ENCODE results near the gene TMEM163.

TMEM163 gene

DNA sequence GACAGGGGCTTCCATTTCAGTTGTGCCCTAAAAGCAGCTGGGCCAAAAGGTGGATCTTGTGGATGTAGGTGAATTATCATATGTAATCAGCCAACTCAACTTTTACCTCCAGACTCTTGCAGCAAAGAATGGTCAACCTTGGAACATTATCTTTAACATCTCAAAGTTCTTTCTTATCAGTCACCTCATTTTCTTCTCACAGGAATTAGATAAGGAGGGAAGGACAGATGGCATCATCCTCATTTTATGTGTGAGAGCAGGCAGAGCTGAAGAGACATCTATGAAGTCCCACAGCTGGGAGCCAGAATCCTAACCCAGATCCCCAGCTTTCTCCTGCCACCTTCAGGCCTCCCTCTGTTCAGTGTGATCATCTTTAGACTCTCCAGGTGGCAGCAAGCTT, 282.9 kb downstream of the TMEM163 start:
- no peak for TF ChIP-seq JUND (IDR thresholded peaks at IDR 0.05; ENCODE audit: low read depth)
- no peak for DNase-seq (ENCODE audit: low read depth in 1 of 2, low spot score in 1 of 2)
- in situ Hi-C loops (cut with HindIII; ENCODE audit: low pct_unique_long_range_greater_than_20kb, low sequenced_read_pairs) = no loop called here

DNA sequence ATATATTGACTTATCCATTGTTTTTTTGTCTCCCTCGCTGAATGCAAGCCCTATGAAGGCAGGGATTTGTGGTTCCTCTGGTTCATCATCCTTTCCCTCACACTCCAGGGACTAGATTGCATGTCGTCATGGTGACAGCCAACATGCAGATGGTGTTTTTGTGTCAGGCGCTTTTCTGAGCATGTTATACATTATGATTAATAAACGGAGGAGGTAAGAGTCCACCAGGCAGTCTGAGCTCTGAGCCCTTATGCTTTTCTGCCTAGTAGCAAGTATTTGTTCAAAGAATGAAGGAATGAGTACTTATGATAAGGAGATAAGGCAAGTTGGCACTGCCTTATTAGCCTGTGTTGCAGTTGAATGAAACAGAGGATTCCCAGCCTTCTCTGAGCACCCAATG, 283.3 kb downstream of the TMEM163 start:
- TF ChIP-seq JUND (IDR thresholded peaks at IDR 0.05; ENCODE audit: low read depth) = no peak
- DNase-seq (ENCODE audit: low read depth in 1 of 2, low spot score in 1 of 2) = peak in 1 of 2 experiments; percentile 13
- in situ Hi-C loops (cut with HindIII; ENCODE audit: low pct_unique_long_range_greater_than_20kb, low sequenced_read_pairs) = no loop called here

DNA sequence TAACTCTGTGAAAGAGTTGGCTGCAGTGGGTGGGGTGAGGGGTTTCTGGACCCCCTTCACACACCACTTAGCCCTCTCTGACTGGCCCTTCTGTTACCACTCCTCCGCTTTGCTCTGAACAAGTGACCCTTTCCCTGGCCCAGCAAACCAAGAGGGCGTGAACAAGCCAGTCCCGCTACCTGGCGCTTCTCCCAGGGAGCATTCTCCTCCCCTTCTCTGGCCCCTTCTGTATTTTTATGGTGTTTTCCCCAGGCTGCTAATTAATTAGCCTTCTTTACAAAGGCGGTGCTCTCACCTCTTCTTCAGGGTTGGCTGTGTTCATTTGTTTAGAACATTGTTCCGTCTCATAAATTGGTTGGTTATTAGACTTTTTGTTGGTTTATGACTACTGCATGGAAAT, 284.8 kb downstream of the TMEM163 start:
- no peak for TF ChIP-seq JUND (IDR thresholded peaks at IDR 0.05; ENCODE audit: low read depth)
- no peak for DNase-seq (ENCODE audit: low read depth in 1 of 2, low spot score in 1 of 2)
- in situ Hi-C loops (cut with HindIII; ENCODE audit: low pct_unique_long_range_greater_than_20kb, low sequenced_read_pairs) = no loop called here

DNA sequence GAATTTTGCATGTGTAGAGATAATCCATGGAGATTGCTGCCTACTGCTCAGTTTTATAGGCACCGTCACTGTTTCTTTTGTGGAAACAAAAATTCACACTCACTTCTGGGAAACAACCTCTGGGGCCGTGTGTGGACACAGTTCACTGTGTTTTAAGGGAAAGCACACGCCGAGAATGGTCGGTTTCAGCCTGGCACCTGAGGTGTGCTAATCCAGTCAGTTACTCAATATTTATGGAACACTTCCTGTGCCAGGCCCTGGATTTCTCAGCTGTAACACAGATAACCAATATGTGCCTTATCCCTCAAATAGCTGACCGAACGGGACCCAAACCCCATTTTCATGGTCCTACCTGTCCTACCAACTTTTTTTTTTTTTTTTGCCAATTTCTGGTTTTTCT, 285.3 kb downstream of the TMEM163 start:
- in situ Hi-C loops (cut with HindIII; ENCODE audit: low pct_unique_long_range_greater_than_20kb, low sequenced_read_pairs) = no loop called here
- TF ChIP-seq JUND (IDR thresholded peaks at IDR 0.05; ENCODE audit: low read depth) = no peak
- DNase-seq (ENCODE audit: low read depth in 1 of 2, low spot score in 1 of 2) = no peak

DNA sequence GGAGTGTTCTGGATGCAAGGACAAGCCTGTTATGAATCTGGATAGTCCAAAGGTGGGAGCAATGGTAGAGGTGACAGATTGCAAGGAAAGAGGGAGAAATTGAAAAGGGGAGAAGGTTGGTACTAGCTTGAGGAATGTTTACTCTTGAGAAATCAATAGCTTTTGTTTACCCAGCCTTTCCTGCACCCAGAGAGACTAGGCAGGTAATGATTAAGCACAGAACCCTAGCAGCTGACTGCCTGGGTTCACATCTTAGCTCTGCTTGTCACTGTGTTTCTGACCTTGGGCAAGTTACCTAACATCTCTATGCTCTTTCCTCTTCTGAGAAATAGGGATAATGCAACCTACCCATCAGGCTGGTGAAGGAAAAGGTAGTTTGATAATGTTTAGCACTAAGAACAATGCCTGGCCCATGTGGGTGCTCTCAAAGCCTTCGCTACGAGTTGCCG, 286.3 kb downstream of the TMEM163 start:
- DNase-seq (ENCODE audit: low read depth in 1 of 2, low spot score in 1 of 2) = peak in 1 of 2 experiments; percentile 8
- TF ChIP-seq JUND (IDR thresholded peaks at IDR 0.05; ENCODE audit: low read depth) = no peak
- in situ Hi-C loops (cut with HindIII; ENCODE audit: low pct_unique_long_range_greater_than_20kb, low sequenced_read_pairs) = no loop called here

DNA sequence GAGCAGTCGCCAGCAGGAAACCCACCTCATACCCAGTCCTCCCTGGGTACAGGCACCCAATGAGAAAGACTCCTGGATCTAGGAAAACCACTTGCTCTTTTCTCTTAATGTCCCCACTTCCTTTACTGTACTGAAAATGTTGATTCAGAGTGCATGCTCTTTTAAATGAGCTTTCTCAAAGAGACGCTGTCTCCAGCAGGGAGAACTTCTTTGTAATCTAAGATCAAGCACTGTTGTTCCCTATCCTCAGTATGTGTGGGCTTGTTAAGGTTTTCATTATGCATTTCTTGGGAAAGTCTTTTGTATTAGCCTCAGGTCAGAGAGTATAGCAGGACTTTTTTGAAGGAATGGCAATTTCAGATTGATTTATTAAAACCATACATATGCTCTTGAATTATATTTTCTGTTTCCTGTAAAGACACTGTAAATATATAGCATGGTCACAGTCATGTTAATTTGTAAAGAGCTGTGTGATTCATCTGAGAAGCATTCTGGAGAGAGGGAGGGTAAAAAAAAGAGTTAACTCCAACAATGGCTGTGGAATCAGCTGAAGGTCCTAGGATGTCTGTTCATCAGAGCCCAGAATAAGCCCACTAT, 286.9 kb downstream of the TMEM163 start:
- DNase-seq (ENCODE audit: low read depth in 1 of 2, low spot score in 1 of 2) = no peak
- in situ Hi-C loops (cut with HindIII; ENCODE audit: low pct_unique_long_range_greater_than_20kb, low sequenced_read_pairs) = no loop called here
- TF ChIP-seq JUND (IDR thresholded peaks at IDR 0.05; ENCODE audit: low read depth) = no peak

DNA sequence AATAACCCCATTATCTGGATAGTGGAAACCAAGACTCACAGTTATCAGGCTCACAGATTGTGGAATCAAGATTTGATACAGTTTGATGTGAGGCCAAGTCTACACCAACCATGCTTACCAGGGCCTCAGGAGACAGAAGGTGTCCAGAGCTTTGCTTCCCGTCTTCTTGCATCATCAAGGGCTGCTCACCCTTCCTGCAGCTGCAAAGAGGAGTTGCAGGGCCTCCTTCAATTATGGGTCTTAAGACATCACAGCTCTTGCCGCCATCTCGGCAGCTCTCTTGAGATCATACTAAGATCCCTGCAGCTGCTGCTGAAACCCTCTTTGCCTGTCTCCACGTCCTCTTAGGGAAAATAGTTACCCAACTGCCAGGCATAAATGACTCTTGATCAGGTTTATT, 288.9 kb downstream of the TMEM163 start:
- TF ChIP-seq JUND (IDR thresholded peaks at IDR 0.05; ENCODE audit: low read depth) = no peak
- no peak for DNase-seq (ENCODE audit: low read depth in 1 of 2, low spot score in 1 of 2)
- in situ Hi-C loops (cut with HindIII; ENCODE audit: low pct_unique_long_range_greater_than_20kb, low sequenced_read_pairs) = no loop called here

DNA sequence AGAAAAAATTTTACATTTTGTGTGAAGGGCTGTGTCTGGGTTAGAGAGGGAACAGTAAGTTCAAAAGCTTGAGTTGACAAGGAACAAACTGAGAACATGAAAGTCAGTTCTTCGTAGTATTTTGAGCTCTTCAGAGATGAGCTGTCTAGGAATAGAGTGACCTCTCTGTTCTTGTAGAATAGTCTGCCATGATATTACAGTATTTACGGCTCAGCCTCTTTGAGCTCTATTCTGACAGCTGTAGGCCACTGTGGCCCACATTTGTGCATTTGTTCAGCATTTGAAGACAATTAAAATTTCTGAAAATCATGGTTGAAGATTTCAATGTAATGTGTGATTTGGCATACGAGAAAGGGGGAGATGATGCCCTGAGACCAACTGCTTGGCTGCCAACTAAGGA, 292.1 kb downstream of the TMEM163 start:
- TF ChIP-seq JUND (IDR thresholded peaks at IDR 0.05; ENCODE audit: low read depth) = no peak
- in situ Hi-C loops (cut with HindIII; ENCODE audit: low pct_unique_long_range_greater_than_20kb, low sequenced_read_pairs) = no loop called here
- no peak for DNase-seq (ENCODE audit: low read depth in 1 of 2, low spot score in 1 of 2)

DNA sequence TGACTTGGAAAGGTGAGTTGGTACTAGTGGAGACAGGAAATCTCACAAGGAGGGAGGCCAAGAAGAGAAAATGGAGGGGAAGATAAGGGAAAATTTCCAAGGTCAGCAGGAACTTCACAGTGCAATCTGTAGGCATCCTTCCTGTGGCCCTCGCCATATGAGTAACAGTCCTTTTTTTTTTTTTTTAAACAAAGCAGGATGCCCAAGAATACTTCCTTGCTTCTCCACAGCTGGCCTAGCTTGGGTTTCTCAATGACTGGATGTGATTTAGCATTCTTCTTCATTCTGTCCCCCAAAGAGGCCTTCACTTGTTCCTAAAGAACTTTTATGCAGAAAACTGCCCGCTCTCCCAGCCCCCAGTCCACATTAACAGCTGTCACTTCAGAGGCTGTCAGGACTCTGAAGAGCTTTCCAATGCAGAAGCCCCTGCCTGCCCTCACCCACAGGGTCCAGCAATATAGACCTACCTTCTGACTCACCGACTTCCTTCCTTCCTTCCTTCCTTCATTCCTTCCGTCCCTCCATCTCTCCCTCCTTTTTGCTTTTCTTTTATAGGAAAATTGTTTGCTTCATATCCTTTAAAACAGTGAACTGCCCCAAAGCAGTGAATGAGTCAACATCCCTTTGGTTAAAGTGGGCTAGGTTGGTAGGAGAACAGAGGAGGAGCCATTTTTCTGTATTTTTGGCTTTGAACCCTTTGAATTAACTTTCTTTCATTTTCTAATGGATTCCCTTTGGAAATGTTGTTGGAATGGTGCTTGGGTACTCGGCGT, 292.9 kb downstream of the TMEM163 start:
- TF ChIP-seq JUND (IDR thresholded peaks at IDR 0.05; ENCODE audit: low read depth) = no peak
- in situ Hi-C loops (cut with HindIII; ENCODE audit: low pct_unique_long_range_greater_than_20kb, low sequenced_read_pairs) = no loop called here
- no peak for DNase-seq (ENCODE audit: low read depth in 1 of 2, low spot score in 1 of 2)

DNA sequence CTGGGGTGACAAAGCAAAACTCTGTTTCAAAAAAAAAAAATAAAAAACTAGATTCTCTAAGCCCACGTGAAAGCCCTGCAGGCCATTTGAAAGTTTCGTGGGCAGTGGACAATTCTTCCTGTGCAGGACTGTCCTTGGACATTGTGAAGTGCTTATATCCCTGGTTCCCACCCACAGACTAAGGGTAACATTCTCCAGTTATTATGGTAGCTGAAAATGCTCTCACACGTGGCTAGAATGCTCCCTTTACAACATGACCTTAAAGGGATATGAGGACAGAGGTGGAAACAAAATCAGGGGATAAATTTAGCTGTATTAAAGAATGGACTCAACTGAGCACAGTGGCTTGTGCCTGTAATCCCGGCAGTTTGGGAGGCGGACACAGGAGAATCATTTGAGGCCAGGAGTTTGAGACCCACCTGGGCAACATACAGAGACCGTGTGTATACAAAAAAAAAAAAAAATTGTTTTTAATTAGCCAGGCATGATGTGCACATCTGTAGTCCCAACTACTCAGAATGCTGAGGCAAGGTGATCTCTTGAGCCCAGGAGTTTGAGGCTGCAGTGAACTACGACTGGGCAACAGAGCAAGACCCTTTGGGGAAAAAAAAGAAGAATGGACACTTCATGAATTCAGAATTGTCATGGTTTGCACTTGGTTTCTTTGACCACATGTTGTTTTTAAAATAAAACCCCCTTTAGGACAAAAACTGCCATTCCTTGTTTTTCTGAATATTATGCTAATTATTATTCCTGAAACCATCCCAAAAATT, 297.1 kb downstream of the TMEM163 start:
- DNase-seq (ENCODE audit: low read depth in 1 of 2, low spot score in 1 of 2) = no peak

DNA sequence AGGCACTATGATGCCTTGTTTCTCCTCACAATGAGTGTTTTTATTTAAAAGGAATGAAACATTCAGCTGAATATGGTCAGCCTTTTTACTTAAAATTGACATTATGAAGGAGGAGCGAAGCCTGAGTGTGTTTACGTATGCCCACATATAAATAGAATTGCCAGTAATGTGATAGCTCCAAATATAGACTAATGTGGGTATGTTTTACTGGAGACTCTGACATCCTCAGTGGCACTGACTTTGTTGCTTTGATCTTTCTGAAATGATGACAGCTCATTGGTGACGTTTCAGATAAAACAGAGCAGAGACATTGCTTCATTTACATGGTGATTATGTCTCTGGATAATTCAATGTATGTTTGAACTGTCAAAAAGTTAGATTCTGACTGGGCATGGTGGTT, 297.9 kb downstream of the TMEM163 start:
- no peak for TF ChIP-seq JUND (IDR thresholded peaks at IDR 0.05; ENCODE audit: low read depth)
- in situ Hi-C loops (cut with HindIII; ENCODE audit: low pct_unique_long_range_greater_than_20kb, low sequenced_read_pairs) = no loop called here
- no peak for DNase-seq (ENCODE audit: low read depth in 1 of 2, low spot score in 1 of 2)

More for the DNA sequence above, 297.1 kb downstream of the TMEM163 start:
- in situ Hi-C loops (cut with HindIII; ENCODE audit: low pct_unique_long_range_greater_than_20kb, low sequenced_read_pairs) = no loop called here
- no peak for TF ChIP-seq JUND (IDR thresholded peaks at IDR 0.05; ENCODE audit: low read depth)

DNA sequence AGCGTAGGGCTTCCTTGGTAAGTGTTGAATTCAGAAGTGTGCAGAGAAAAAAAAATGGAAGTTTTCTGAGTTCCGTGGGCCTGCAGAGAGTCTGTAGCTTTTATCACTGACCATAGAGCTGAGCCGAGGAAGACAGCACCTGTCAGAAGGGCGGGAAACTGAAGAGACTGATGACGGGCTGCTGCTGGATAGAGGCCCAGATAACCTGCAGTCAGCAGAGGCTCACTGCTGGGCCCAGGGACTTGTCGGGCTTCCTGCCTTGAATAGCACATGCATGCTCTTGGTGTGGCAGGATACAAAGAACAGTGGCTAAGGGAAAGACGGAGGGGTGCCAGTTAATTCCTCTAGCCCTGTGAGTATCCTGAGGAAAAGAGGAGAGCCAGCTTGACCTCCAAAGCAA, 298.5 kb downstream of the TMEM163 start:
- in situ Hi-C loops (cut with HindIII; ENCODE audit: low pct_unique_long_range_greater_than_20kb, low sequenced_read_pairs) = no loop called here
- no peak for DNase-seq (ENCODE audit: low read depth in 1 of 2, low spot score in 1 of 2)
- TF ChIP-seq JUND (IDR thresholded peaks at IDR 0.05; ENCODE audit: low read depth) = no peak

Measured in T47D (cell line).